K562 (cell line): ENCODE measurements around the gene PSMD2. TPM values are rescaled to one million over a fixed set of nuclear protein-coding genes. Genes with fewer than 3 reads are reported as not detected.

Source experiments
- AFF1 ChIP-seq, 2 experiments: fragments of 450-650 bp; IDR thresholded peaks; 2 replicates each; pipeline ENCODE4 v1.6.1; 2018; ENCODE audit warnings: mild to moderate bottlenecking in 2 of 2, low read depth in 1 of 2; ENCODE audit not compliant: partially characterized antibody in 2 of 2
- CSDE1 ChIP-seq, 2 experiments: fragments of 450-650 bp; IDR thresholded peaks; 2 replicates each; pipeline ENCODE4 v1.6.1; 2016; ENCODE audit warnings: mild to moderate bottlenecking in 1 of 2
- CXXC5 ChIP-seq: fragments of 250-450 bp; sonication (Bioruptor Pico); IDR thresholded peaks from 2 replicates; pipeline ENCODE4 v1.8.0; 2022; ENCODE audit warnings: inconsistent platforms, mild to moderate bottlenecking, moderate library complexity
- DNMT1 ChIP-seq: fragments of 450-650 bp; IDR thresholded peaks from 2 replicates; pipeline ENCODE4 v1.6.1; 2016; ENCODE audit warnings: antibody characterized with exemption, mild to moderate bottlenecking
- E2F1 ChIP-seq: sonication (generic); formaldehyde crosslinking; IDR thresholded peaks from 2 replicates; pipeline ENCODE4 v1.8.1; 2023; ENCODE audit warnings: mild to moderate bottlenecking, missing genetic modification reagents, moderate library complexity
- FOXA3 ChIP-seq, 2 experiments: fragments of 450-650 bp in 1 of 2; sonication (generic) in 1 of 2; formaldehyde crosslinking; IDR thresholded peaks in 1 of 2; conservative IDR thresholded peaks in 1 of 2; 2 replicates each; pipeline versions ENCODE4 v1.4.0 to v1.8.0; 2020 to 2022; ENCODE audit warnings: mild to moderate bottlenecking in 2 of 2, missing genetic modification reagents in 1 of 2
- GATAD2A ChIP-seq: fragments of 450-650 bp; IDR thresholded peaks from 2 replicates; pipeline ENCODE4 v1.6.1; 2017
- HSF4 ChIP-seq: fragments of 250-450 bp; sonication (Bioruptor Pico); IDR thresholded peaks from 2 replicates; pipeline ENCODE4 v2.1.2; 2022; ENCODE audit warnings: mild to moderate bottlenecking, moderate library complexity, borderline replicate concordance
- MCM5 ChIP-seq: fragments of 450-650 bp; IDR thresholded peaks from 2 replicates; pipeline ENCODE4 v1.6.1; 2016; ENCODE audit warnings: low read depth
- MECOM ChIP-seq: fragments of 250-450 bp; sonication (Bioruptor Pico); IDR thresholded peaks from 2 replicates; pipeline ENCODE4 v1.8.0; 2022; ENCODE audit warnings: inconsistent platforms
- POLR3G ChIP-seq: IDR thresholded peaks from 2 replicates; pipeline ENCODE4 v1.6.1; 2011; ENCODE audit not compliant: insufficient read length, insufficient replicate concordance; ENCODE audit errors: extremely low read depth
- SMAD3 ChIP-seq: fragments of 450-650 bp; formaldehyde crosslinking; conservative IDR thresholded peaks from 2 replicates; pipeline ENCODE4 v1.4.0; 2020; ENCODE audit warnings: mild to moderate bottlenecking
- SP1 ChIP-seq: sonication (generic); formaldehyde crosslinking; IDR thresholded peaks from 2 replicates; pipeline ENCODE4 v1.8.1; 2022; ENCODE audit warnings: mild to moderate bottlenecking, missing genetic modification reagents
- SUPT5H ChIP-seq: fragments of 450-650 bp; IDR thresholded peaks from 2 replicates; pipeline ENCODE4 v1.6.1; 2016
- XRCC5 ChIP-seq: fragments of 200-400 bp; formaldehyde crosslinking; IDR thresholded peaks from 2 replicates; pipeline ENCODE4 v1.6.1; 2017; ENCODE audit warnings: low read depth, mild to moderate bottlenecking, low read length
- ZNF408 ChIP-seq: fragments of 250-450 bp; sonication (Bioruptor Pico); IDR thresholded peaks from 2 replicates; pipeline ENCODE4 v1.4.0; 2020; ENCODE audit warnings: low read depth, mild to moderate bottlenecking, moderate library complexity
- ZNF592 ChIP-seq: fragments of 450-650 bp; IDR thresholded peaks from 2 replicates; pipeline ENCODE4 v1.6.1; 2017; ENCODE audit warnings: antibody characterized with exemption, mild to moderate bottlenecking
- ZNF740 ChIP-seq, 3 experiments: fragments of 200-800 bp in 1 of 3; sonication (Bioruptor generic) in 1 of 3; sonication (generic) in 1 of 3; formaldehyde crosslinking in 1 of 3; IDR thresholded peaks; 2 replicates each; pipeline versions ENCODE4 v1.6.1 to v1.8.0; 2016 to 2022; ENCODE audit warnings: mild to moderate bottlenecking in 2 of 3, missing compliant biosample characterization in 2 of 3, missing genetic modification characterization in 2 of 3, missing genetic modification reagents in 1 of 3
- polyA plus RNA-seq, 8 experiments: library from polyadenylated mRNA; depleted of rRNA in 4 of 8; stranded (reverse) in 5 of 8; unstranded in 3 of 8; fragments of >200 nt; fragmentation: Nextera tagmentation in 2 of 8; fragmentation: Illumina TruSeq in 1 of 8; extraction: Ambion mirVana in 2 of 8; extraction: Trizol in 1 of 8; gene quantifications; 2 replicates each; pipeline versions ENCODE4 v1.2.1 to v1.2.3, GENCODE V29; 2011 to 2014; ENCODE audit warnings: inconsistent platforms in 1 of 8, missing spikeins in 1 of 8
- total RNA-seq, 7 experiments: library from RNA; depleted of rRNA in 6 of 7; stranded (reverse); fragments of >200 nt in 6 of 7; fragmentation: Illumina TruSeq in 2 of 7; extraction: Trizol in 2 of 7; gene quantifications; 2 replicates each; pipeline versions ENCODE4 v1.2.1 to v1.2.3, GENCODE V29; 2011 to 2021; ENCODE audit warnings: low replicate concordance in 1 of 7

PSMD2 gene
- total and polyA plus RNA-seq, 9 of the 15 experiments (the other 6 are each of a cell fraction or from before 2014, with no cell fraction given), result 152 to 484 (median 295) TPM

GRCh38 chr3:184348057-184348382 is 49.0 kb downstream of the PSMD2 start (continued):
- no peak for TF ChIP-seq GATAD2A
- no peak for TF ChIP-seq FOXA3 (CRISPR knock-in tag; conservative IDR thresholded peaks at IDR 0.05 in 1 of 2, IDR thresholded peaks at IDR 0.05 in 1 of 2)
- no peak for TF ChIP-seq HSF4
- TF ChIP-seq DNMT1, result no peak
- no peak for TF ChIP-seq MECOM (CRISPR knock-in tag)
- no peak for TF ChIP-seq AFF1 (IDR thresholded peaks at IDR 0.05; ENCODE audit: low read depth in 1 of 2, partially characterized antibody in 2 of 2)
- TF ChIP-seq SMAD3 (CRISPR knock-in tag), result no peak
- TF ChIP-seq XRCC5, result no peak
- TF ChIP-seq SUPT5H, result no peak
- 0 out of 2 replicates have a peak, but pooled peaks have one; percentile 10 for TF ChIP-seq CXXC5 (CRISPR knock-in tag)
- TF ChIP-seq E2F1 (CRISPR knock-in tag), result no peak
- TF ChIP-seq MCM5, result no peak
- TF ChIP-seq ZNF408 (CRISPR knock-in tag), result no peak
- TF ChIP-seq ZNF592, result peak; percentile 84; the same call in 1 of the 2 replicates
- TF ChIP-seq SP1 (CRISPR knock-in tag), result 0 out of 2 replicates have a peak, but pooled peaks have one; percentile 14
- no peak for TF ChIP-seq ZNF740 (CRISPR knock-in tag; IDR thresholded peaks at IDR 0.05)
- no peak for TF ChIP-seq ZNF740 (tag; IDR thresholded peaks at IDR 0.05)
- TF ChIP-seq POLR3G, result no peak
- TF ChIP-seq CSDE1 (IDR thresholded peaks at IDR 0.05), result no peak
